Mesendoderm (in vitro differentiated cells): ENCODE data around the gene CASTOR2. TPM values are rescaled to one million over a fixed set of nuclear protein-coding genes. Genes with fewer than 3 reads are reported as not detected.
"Not testable (repeated sequence)": the region's sequence is repeated elsewhere in the genome, so short reads cannot be mapped to it uniquely, and the experiment has no call there.

ENCODE experiments used
- DNase-seq: peaks from one replicate; pipeline ENCODE4 v3.0.0; 2013
- H2AK5ac ChIP-seq: 2 replicates; pipeline ENCODE4 v1.6.1; 2013; ENCODE audit warnings: low read length, inconsistent platforms
- H2BK120ac ChIP-seq: 2 replicates; pipeline ENCODE4 v1.6.1; 2013; ENCODE audit warnings: low read depth, mild to moderate bottlenecking, low read length, moderate library complexity, mixed read lengths
- H2BK15ac ChIP-seq: replicated peaks from 2 replicates; pipeline ENCODE4 v1.6.1; 2013; ENCODE audit warnings: low read depth, mild to moderate bottlenecking, moderate library complexity
- H2BK5ac ChIP-seq: 2 replicates; pipeline ENCODE4 v1.6.1; 2013; ENCODE audit warnings: low read length, inconsistent platforms
- H3K18ac ChIP-seq: 2 replicates; pipeline ENCODE4 v1.6.1; 2013; ENCODE audit warnings: mild to moderate bottlenecking, low read length, mixed read lengths
- H3K23ac ChIP-seq: one replicate; pipeline ENCODE4 v1.6.1; 2013; ENCODE audit warnings: low read length
- H3K27ac ChIP-seq: 2 replicates; pipeline ENCODE4 v1.5.1; 2013; ENCODE audit warnings: low read depth, mild to moderate bottlenecking, inconsistent platforms, low read length, moderate library complexity
- H3K27me3 ChIP-seq: 2 replicates; pipeline ENCODE4 v1.6.1; 2013; ENCODE audit warnings: low read length, control low read depth, mild to moderate bottlenecking, inconsistent platforms; ENCODE audit not compliant: insufficient read depth, poor library complexity
- H3K36me3 ChIP-seq: 2 replicates; pipeline ENCODE4 v1.6.1; 2013; ENCODE audit warnings: low read length, inconsistent platforms; ENCODE audit not compliant: control insufficient read depth, insufficient read depth
- H3K4ac ChIP-seq: one replicate; pipeline ENCODE4 v1.6.1; 2013; ENCODE audit warnings: low read depth, mild to moderate bottlenecking, low read length, moderate library complexity
- H3K4me1 ChIP-seq: 2 replicates; pipeline ENCODE4 v1.6.1; 2013; ENCODE audit warnings: low read depth, low read length, inconsistent platforms; ENCODE audit not compliant: control insufficient read depth
- H3K4me2 ChIP-seq: 2 replicates; pipeline ENCODE4 v1.6.1; 2013; ENCODE audit warnings: low read length
- H3K4me3 ChIP-seq: 2 replicates; pipeline ENCODE4 v1.5.1; 2013; ENCODE audit warnings: mild to moderate bottlenecking, low read length
- H3K56ac ChIP-seq: one replicate; pipeline ENCODE4 v1.6.1; 2013; ENCODE audit warnings: low read length
- H3K79me1 ChIP-seq: 2 replicates; pipeline ENCODE4 v1.6.1; 2013; ENCODE audit warnings: low read length, inconsistent platforms
- H3K79me2 ChIP-seq: 2 replicates; pipeline ENCODE4 v1.6.1; 2013; ENCODE audit warnings: mild to moderate bottlenecking, low read length; ENCODE audit not compliant: control insufficient read depth, insufficient read depth
- H3K9ac ChIP-seq: 2 replicates; pipeline ENCODE4 v1.6.1; 2013; ENCODE audit warnings: low read length, inconsistent platforms
- H4K5ac ChIP-seq: one replicate; pipeline ENCODE4 v1.6.1; 2013; ENCODE audit warnings: low read length
- H4K8ac ChIP-seq: one replicate; pipeline ENCODE4 v1.6.1; 2013; ENCODE audit warnings: low read depth, mild to moderate bottlenecking, control low read depth, low read length, moderate library complexity
- WGBS: extraction: QIAGEN DNeasy Blood & Tissue Kit; methylation state at CpG from one replicate; pipeline ENCODE4 v1.1.7; 2013; ENCODE audit warnings: low lambda C conversion rate, missing lambda C conversion rate; ENCODE audit not compliant: insufficient coverage; ENCODE audit errors: extremely low coverage; 5-methylcytosine and 5-hydroxymethylcytosine counted together
- polyA plus RNA-seq, 2 experiments: library from polyadenylated mRNA; stranded (reverse); fragments of 200-250 nt; gene quantifications; one replicate each; pipeline ENCODE4 v1.2.3, GENCODE V29; 2013

CASTOR2 gene
- 8.2 TPM for polyA plus RNA-seq (2013, experiment 1 of 2)
- 8.1 TPM for polyA plus RNA-seq (2013, experiment 2 of 2)

- not testable (repeated sequence) for H2BK5ac ChIP-seq, H3K27ac ChIP-seq, H3K4me2 ChIP-seq, H4K5ac ChIP-seq, DNase-seq, H3K4ac ChIP-seq, H3K79me2 ChIP-seq, H3K56ac ChIP-seq, H3K18ac ChIP-seq, H2BK15ac ChIP-seq, H3K36me3 ChIP-seq, H3K27me3 ChIP-seq, H4K8ac ChIP-seq, H3K4me1 ChIP-seq, H3K79me1 ChIP-seq, H3K4me3 ChIP-seq, H3K23ac ChIP-seq, H2BK120ac ChIP-seq, H2AK5ac ChIP-seq, H3K9ac ChIP-seq
- no CpG with 5 or more reads among the region's 84 CpGs for WGBS
Observed at GRCh38 chr7:74964511-74965119, at the start of gene CASTOR2. TSS of gene CASTOR2 (plus strand) at chr7:74964705. CDS start at chr7:74964986, 281 bp downstream.

- H4K5ac ChIP-seq, H3K79me1 ChIP-seq, H2BK5ac ChIP-seq, H3K36me3 ChIP-seq, H3K4me2 ChIP-seq, H3K27me3 ChIP-seq, H2BK15ac ChIP-seq, H3K4ac ChIP-seq, H3K79me2 ChIP-seq, H4K8ac ChIP-seq, H3K56ac ChIP-seq, H3K9ac ChIP-seq, H3K27ac ChIP-seq, H3K23ac ChIP-seq, H3K4me3 ChIP-seq, DNase-seq, H3K18ac ChIP-seq, H2BK120ac ChIP-seq, H2AK5ac ChIP-seq, H3K4me1 ChIP-seq: not testable (repeated sequence)
- WGBS = no CpG with 5 or more reads among the region's 10 CpGs
Observed at GRCh38 chr7:74922321-74922890, 42.1 kb upstream of the CASTOR2 start.

- H3K23ac ChIP-seq, H3K4me3 ChIP-seq, H2AK5ac ChIP-seq, H3K79me2 ChIP-seq, H2BK120ac ChIP-seq, H3K27me3 ChIP-seq, H2BK15ac ChIP-seq, H3K4ac ChIP-seq, H4K5ac ChIP-seq, H3K4me2 ChIP-seq, H3K36me3 ChIP-seq, H3K18ac ChIP-seq, H3K27ac ChIP-seq, DNase-seq, H3K4me1 ChIP-seq, H3K56ac ChIP-seq, H3K9ac ChIP-seq, H4K8ac ChIP-seq, H2BK5ac ChIP-seq, H3K79me1 ChIP-seq: not testable (repeated sequence)
- WGBS = no CpG with 5 or more reads among the region's 1 CpG
Observed at GRCh38 chr7:74923644-74924043, 40.9 kb upstream of the CASTOR2 start.

- not testable (repeated sequence) for H2BK15ac ChIP-seq, H3K36me3 ChIP-seq, H2AK5ac ChIP-seq, H3K27ac ChIP-seq, H2BK5ac ChIP-seq, H3K23ac ChIP-seq, H3K79me1 ChIP-seq, H3K27me3 ChIP-seq, H3K18ac ChIP-seq, H3K56ac ChIP-seq, H3K9ac ChIP-seq, H3K4me1 ChIP-seq, H2BK120ac ChIP-seq, DNase-seq, H3K4me2 ChIP-seq, H4K8ac ChIP-seq, H3K4ac ChIP-seq, H3K4me3 ChIP-seq, H3K79me2 ChIP-seq, H4K5ac ChIP-seq
- WGBS = no CpG with 5 or more reads among the region's 1 CpG
Observed at GRCh38 chr7:74926968-74927367, 37.5 kb upstream of the CASTOR2 start.

GRCh38 chr7:74931563-74932328 is 32.8 kb upstream of the CASTOR2 start:
- no CpG with 5 or more reads among the region's 6 CpGs for WGBS
- not testable (repeated sequence) for DNase-seq, H3K79me2 ChIP-seq, H3K4me1 ChIP-seq, H3K79me1 ChIP-seq, H3K56ac ChIP-seq, H2BK5ac ChIP-seq, H3K9ac ChIP-seq, H2BK120ac ChIP-seq, H4K8ac ChIP-seq, H3K23ac ChIP-seq, H3K4me3 ChIP-seq, H3K36me3 ChIP-seq, H4K5ac ChIP-seq, H3K4ac ChIP-seq, H2BK15ac ChIP-seq, H3K18ac ChIP-seq, H2AK5ac ChIP-seq, H3K4me2 ChIP-seq, H3K27ac ChIP-seq, H3K27me3 ChIP-seq
